ENCODE measurements around the gene PSME2. TPM values are rescaled to one million over a fixed set of nuclear protein-coding genes. Genes with fewer than 3 reads are reported as not detected.

The PSME2 gene
- total and polyA plus RNA-seq, 4 donors: 59.4 to 136 (median 113) TPM

DNA sequence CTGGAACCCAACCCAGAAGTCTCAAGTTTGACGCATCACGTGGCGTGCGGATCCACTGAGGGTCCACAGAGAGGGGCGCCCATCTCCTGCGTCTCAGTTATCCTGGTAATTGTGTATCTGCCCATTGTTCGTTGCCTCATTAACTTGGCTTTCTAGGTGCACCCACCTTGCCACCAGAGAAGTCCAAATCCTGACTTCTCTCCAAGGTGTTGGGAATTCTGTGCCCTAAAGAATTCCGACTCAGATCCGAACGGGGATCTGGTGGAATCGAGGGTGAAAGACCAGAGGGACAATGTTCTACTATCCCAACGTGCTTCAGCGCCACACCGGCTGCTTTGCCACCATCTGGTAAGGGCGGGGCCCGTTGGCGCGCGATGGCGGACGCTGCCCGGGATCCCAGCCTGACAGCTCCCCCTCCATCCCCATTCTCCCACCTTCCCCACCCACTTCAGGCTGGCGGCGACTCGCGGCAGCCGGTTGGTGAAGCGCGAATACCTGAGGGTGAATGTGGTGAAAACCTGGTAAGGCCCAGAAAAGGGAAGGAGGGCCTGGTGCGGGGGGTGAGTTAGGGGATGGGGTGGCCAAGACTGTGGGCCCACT, 26.0 kb upstream of the PSME2 start:
- H3K27ac ChIP-seq (ENCODE audit: low read depth, low read length): peak overlapping the region; percentile 79
- under 1% methylated on average over 28 of the region's 30 CpGs for WGBS (ENCODE audit: insufficient coverage)

DNA sequence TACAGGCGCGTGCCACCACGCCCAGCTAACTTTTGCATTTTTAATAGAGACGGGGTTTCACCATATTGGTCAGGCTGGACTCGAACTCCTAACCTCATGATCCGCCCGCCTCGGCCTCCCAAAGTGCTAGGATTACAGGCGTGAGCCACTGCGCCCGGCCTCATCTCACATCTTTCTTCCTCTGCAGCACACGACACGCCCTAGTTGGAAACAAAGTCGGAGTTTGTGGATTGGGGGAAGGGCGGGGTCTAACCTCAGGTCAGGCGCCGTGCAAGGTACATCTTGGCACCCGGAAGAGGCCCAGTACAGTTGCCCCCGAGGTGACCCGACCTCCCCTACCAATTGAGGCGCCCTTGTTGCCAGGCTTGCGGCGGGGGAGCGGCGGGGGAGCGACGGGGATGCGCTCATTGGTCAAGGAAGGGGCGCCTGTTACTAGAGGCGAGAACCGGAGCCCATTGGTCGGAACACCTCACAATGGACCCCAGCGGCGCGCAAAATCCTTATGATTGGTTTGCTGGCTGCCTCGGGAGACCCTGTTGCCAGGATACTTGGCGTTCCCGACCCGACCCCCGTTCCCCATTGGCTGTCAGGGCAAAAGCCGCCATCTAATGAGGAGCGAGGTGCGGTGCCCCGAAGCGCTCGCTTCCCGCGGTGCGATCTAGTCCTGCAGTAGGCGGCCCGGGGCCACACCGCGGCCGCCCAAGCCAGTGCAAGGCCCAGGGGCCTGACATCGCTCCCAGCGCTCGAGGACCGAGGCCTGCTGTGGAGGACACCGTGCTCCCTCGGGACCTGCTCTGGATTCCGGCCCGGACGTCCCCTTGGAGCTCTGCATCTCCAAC, 25.2 kb upstream of the PSME2 start, which contains the start of gene REC8:
TSS of gene REC8 (plus strand) at position 659 of the 839 bp plus-strand sequence. CDS start 473 bp downstream, outside the sequence.
- 6% methylated on average over 55 of the region's 63 CpGs for WGBS (ENCODE audit: insufficient coverage)
- H3K27me3 ChIP-seq (ENCODE audit: control insufficient read depth, insufficient read depth, low read length): no peaks in the 10 kb centered on the region
- H3K36me3 ChIP-seq (ENCODE audit: control insufficient read depth, insufficient read depth, low read length): peaks cover 41% of the 10 kb centered on the region
- H3K27ac ChIP-seq (ENCODE audit: low read depth, low read length): peak within 1 kb of the TSS; percentile 79
- H3K9me3 ChIP-seq (ENCODE audit: control insufficient read depth, insufficient read depth, low read length): no peaks in the 10 kb centered on the region
- H3K4me3 ChIP-seq (ENCODE audit: low read depth, low read length): peak within 1 kb of the TSS; percentile 79
- peaks cover 34% of the 10 kb centered on the region for H3K4me1 ChIP-seq (ENCODE audit: control insufficient read depth, insufficient read depth, low read length)
- DNase-seq (ENCODE audit: low read depth in 4 of 6, low spot score in 6 of 6): peak; percentile 86 to 99 (median 96)

More for the DNA sequence above, 26.0 kb upstream of the PSME2 start:
- DNase-seq (ENCODE audit: low read depth in 4 of 6, low spot score in 6 of 6): peak in 2 of 6 donors; percentile 69 to 71
- Histone ChIP-seq H3K4me3 (ENCODE audit: low read depth, low read length) (peak overlapping the region; percentile 79), H3K9me3 (ENCODE audit: control insufficient read depth, insufficient read depth, low read length) (no peaks in the 10 kb centered on the region), H3K36me3 (ENCODE audit: control insufficient read depth, insufficient read depth, low read length) (peaks cover 45% of the 10 kb centered on the region), H3K27me3 (ENCODE audit: control insufficient read depth, insufficient read depth, low read length) (no peaks in the 10 kb centered on the region), H3K4me1 (ENCODE audit: control insufficient read depth, insufficient read depth, low read length) (peaks cover 34% of the 10 kb centered on the region)

DNA sequence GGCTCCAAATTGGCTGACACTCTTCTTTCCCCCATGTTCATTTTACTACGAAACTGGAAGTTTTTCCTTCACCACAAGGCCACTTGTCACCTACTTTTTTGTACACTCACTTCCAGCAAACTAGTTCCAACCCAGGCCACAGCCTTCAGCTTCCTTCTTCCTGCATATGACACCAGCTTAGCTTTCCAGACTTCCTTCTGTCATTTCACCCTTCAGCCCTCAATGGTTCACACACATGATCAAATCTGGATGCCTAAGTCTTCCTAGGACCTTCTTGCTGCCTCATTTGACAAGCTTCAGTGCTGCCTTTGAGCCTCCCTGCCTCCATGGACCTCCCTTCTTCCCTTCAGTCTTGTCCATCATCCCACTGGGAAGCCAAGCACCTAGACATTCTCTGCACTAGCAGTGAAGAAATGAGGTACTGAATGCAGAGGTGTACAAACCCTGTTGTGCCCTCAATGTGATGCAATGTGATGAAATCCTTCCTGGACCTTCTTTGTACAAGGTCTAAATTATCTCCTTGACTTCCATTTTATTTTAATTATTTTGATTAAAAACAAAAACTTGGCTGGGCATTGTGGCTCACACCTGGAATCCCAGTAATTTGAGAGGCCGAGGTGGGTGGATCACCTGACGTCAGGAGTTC, 21.2 kb upstream of the PSME2 start:
- no peak overlapping the region for H3K4me3 ChIP-seq (ENCODE audit: low read depth, low read length)
- no peaks in the 10 kb centered on the region for H3K27me3 ChIP-seq (ENCODE audit: control insufficient read depth, insufficient read depth, low read length)
- DNase-seq (ENCODE audit: low read depth in 4 of 6, low spot score in 6 of 6): no peak
- peaks cover 29% of the 10 kb centered on the region for H3K4me1 ChIP-seq (ENCODE audit: control insufficient read depth, insufficient read depth, low read length)
- H3K9me3 ChIP-seq (ENCODE audit: control insufficient read depth, insufficient read depth, low read length): no peaks in the 10 kb centered on the region
- H3K27ac ChIP-seq (ENCODE audit: low read depth, low read length): no peak overlapping the region
- peaks cover 45% of the 10 kb centered on the region for H3K36me3 ChIP-seq (ENCODE audit: control insufficient read depth, insufficient read depth, low read length)
- WGBS (ENCODE audit: insufficient coverage): 91% methylated on average over 3 of the region's 3 CpGs

DNA sequence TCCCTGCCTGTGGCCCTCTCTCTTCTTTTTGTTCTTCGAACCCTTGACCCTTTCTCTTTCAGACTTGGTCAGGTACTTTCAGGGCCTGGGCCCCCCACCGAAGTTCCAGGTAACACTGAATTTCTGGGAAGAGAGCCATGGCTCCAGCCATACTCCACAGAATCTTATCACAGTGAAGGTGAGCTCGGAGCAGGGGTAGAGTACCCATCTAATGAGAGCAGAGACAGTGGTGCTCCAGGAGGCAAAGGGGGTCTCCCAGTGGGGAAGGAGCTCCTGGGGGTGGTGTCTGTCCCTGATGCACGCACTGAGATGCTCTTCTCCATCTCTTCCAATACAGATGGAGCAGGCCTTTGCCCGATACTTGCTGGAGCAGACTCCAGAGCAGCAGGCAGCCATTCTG, 19.4 kb upstream of the PSME2 start:
- 95% methylated on average over 3 of the region's 5 CpGs for WGBS (ENCODE audit: insufficient coverage)

DNA sequence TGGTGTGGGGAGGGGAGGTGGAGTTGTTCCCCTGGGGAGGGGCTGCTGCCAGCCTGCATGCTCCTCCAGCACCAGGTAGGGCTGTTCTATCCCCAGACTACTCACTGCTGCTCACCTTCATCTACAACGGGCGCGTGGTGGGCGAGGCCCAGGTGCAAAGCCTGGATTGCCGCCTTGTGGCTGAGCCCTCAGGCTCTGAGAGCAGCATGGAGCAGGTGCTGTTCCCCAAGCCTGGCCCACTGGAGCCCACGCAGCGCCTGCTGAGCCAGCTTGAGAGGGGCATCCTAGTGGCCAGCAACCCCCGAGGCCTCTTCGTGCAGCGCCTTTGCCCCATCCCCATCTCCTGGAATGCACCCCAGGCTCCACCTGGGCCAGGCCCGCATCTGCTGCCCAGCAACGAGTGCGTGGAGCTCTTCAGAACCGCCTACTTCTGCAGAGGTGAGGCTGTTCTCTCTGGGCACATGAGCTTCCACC, 18.1 kb upstream of the PSME2 start:
- 95% methylated on average over 14 of the region's 14 CpGs for WGBS (ENCODE audit: insufficient coverage)
- H3K27me3 ChIP-seq (ENCODE audit: control insufficient read depth, insufficient read depth, low read length): no peaks in the 10 kb centered on the region
- H3K4me3 ChIP-seq (ENCODE audit: low read depth, low read length): no peak overlapping the region
- no peak overlapping the region for H3K27ac ChIP-seq (ENCODE audit: low read depth, low read length)
- peaks cover 63% of the 10 kb centered on the region for H3K36me3 ChIP-seq (ENCODE audit: control insufficient read depth, insufficient read depth, low read length)
- DNase-seq (ENCODE audit: low read depth in 4 of 6, low spot score in 6 of 6): no peak
- no peaks in the 10 kb centered on the region for H3K9me3 ChIP-seq (ENCODE audit: control insufficient read depth, insufficient read depth, low read length)
- H3K4me1 ChIP-seq (ENCODE audit: control insufficient read depth, insufficient read depth, low read length): peaks cover 32% of the 10 kb centered on the region

More for the DNA sequence above, 19.4 kb upstream of the PSME2 start:
- no peak overlapping the region for H3K27ac ChIP-seq (ENCODE audit: low read depth, low read length)
- peaks cover 29% of the 10 kb centered on the region for H3K4me1 ChIP-seq (ENCODE audit: control insufficient read depth, insufficient read depth, low read length)
- no peaks in the 10 kb centered on the region for H3K9me3 ChIP-seq (ENCODE audit: control insufficient read depth, insufficient read depth, low read length)
- peaks cover 51% of the 10 kb centered on the region for H3K36me3 ChIP-seq (ENCODE audit: control insufficient read depth, insufficient read depth, low read length)
- H3K27me3 ChIP-seq (ENCODE audit: control insufficient read depth, insufficient read depth, low read length): no peaks in the 10 kb centered on the region
- DNase-seq (ENCODE audit: low read depth in 4 of 6, low spot score in 6 of 6): no peak
- no peak overlapping the region for H3K4me3 ChIP-seq (ENCODE audit: low read depth, low read length)

DNA sequence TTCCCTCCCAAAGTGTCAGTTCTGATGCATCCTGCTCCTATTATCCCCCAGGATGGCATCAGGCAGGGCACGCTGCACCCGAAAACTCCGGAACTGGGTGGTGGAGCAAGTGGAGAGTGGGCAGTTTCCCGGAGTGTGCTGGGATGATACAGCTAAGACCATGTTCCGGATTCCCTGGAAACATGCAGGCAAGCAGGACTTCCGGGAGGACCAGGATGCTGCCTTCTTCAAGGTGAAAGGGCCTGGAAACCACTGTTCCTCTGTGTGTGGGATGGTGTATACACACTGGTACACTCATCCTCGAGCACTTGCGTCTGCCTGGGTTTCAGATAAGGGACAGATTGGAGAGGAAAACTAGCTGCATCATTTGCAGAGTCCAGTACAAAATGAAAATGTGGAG, 15.7 kb upstream of the PSME2 start:
- Histone ChIP-seq H3K27ac (ENCODE audit: low read depth, low read length) (peak overlapping the region; percentile 77), H3K9me3 (ENCODE audit: control insufficient read depth, insufficient read depth, low read length) (no peaks in the 10 kb centered on the region), H3K27me3 (ENCODE audit: control insufficient read depth, insufficient read depth, low read length) (no peaks in the 10 kb centered on the region), H3K36me3 (ENCODE audit: control insufficient read depth, insufficient read depth, low read length) (peaks cover 80% of the 10 kb centered on the region), H3K4me3 (ENCODE audit: low read depth, low read length) (peak overlapping the region; percentile 68), H3K4me1 (ENCODE audit: control insufficient read depth, insufficient read depth, low read length) (peaks cover 32% of the 10 kb centered on the region)
- DNase-seq (ENCODE audit: low read depth in 4 of 6, low spot score in 6 of 6): no peak
- 87% methylated on average over 7 of the region's 8 CpGs for WGBS (ENCODE audit: insufficient coverage)

DNA sequence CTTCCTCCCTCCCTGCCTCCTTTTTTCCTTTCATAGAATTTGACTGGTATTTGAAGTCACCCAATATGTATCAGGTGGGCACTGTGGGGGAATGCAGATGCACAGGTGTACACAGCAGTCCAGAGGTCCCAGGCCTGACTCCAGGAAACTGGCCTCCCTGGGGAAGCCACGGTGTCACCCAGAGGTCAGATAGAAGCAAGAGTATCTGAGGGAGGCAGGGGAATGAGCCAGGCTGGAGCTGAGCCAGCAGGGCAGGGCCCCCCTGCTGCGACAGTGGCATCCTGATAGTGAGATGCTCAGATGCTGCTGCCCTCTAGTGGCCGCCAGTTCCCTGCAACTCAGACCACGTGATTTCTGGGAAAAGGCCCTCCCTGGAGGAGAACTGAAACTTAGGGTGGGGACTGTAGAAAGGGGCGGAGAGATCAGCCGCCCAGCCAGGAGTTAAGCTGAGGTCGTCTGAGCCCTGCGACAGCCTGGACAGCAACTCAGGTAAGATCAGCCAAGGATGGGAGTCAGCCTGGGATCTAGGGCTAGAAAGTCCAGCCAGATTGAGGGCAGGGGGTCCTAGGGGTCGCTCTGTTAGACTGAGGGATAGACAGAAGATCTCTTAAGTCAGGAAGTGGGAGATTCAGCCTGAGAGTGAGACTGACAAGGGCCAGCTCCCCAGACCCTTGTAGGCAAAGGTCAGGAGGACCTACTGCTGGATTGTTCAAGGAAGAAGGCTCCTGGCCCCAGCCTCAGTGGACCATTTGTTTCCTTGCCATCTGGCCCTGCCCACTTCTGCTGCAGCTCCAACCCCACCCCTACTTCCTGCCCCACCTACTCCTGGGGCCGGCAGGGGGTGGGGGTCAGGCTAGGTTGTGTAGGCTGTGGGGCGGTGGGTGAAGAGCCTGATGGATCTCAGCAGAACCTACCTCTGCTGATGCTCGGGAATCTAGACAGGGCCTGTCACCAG, 14.7 kb upstream of the PSME2 start, which contains the start of gene IRF9:
TSS of gene IRF9 (plus strand) at position 416 of the 955 bp plus-strand sequence. CDS start 880 bp downstream, outside the sequence.
- Histone ChIP-seq H3K27me3 (ENCODE audit: control insufficient read depth, insufficient read depth, low read length) (no peaks in the 10 kb centered on the region), H3K9me3 (ENCODE audit: control insufficient read depth, insufficient read depth, low read length) (no peaks in the 10 kb centered on the region), H3K36me3 (ENCODE audit: control insufficient read depth, insufficient read depth, low read length) (peaks cover 81% of the 10 kb centered on the region), H3K4me3 (ENCODE audit: low read depth, low read length) (peak within 1 kb of the TSS; percentile 68), H3K4me1 (ENCODE audit: control insufficient read depth, insufficient read depth, low read length) (peaks cover 32% of the 10 kb centered on the region), H3K27ac (ENCODE audit: low read depth, low read length) (peak within 1 kb of the TSS; percentile 77)
- 2% methylated on average over 9 of the region's 12 CpGs for WGBS (ENCODE audit: insufficient coverage)
- DNase-seq (ENCODE audit: low read depth in 4 of 6, low spot score in 6 of 6): peak; percentile 80 to 97 (median 88)

DNA sequence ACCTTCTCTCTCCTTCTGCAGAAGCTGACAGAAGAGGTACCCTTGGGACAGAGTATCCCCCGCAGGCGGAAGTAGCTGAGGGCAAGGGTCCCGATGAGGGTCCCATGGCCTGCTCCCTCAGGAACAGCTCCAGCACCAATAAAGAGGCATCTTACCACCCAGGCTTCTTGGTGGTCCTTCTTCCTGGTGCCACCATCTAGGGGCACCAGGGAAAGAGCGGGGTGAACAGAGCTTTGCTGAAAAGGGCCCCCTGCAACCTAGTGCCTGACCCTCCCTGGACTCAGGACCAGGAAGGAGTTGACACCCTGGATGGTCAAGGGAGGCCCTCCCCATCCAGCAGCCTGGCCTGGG, 14.1 kb upstream of the PSME2 start:
- DNase-seq (ENCODE audit: low read depth in 4 of 6, low spot score in 6 of 6): no peak
- 97% methylated on average over 3 of the region's 4 CpGs for WGBS (ENCODE audit: insufficient coverage)
- Histone ChIP-seq H3K36me3 (ENCODE audit: control insufficient read depth, insufficient read depth, low read length) (peaks cover 81% of the 10 kb centered on the region), H3K9me3 (ENCODE audit: control insufficient read depth, insufficient read depth, low read length) (no peaks in the 10 kb centered on the region), H3K27ac (ENCODE audit: low read depth, low read length) (peak overlapping the region; percentile 63), H3K4me1 (ENCODE audit: control insufficient read depth, insufficient read depth, low read length) (peaks cover 32% of the 10 kb centered on the region), H3K4me3 (ENCODE audit: low read depth, low read length) (no peak overlapping the region), H3K27me3 (ENCODE audit: control insufficient read depth, insufficient read depth, low read length) (no peaks in the 10 kb centered on the region)

Measured in spinal cord (tissue), 10 donors.